WTC11 (cell line): Measurements from ENCODE around the gene NPW. TPM values are rescaled to one million over a fixed set of nuclear protein-coding genes. Genes with fewer than 3 reads are reported as not detected.

Experiments used
- AFF4 ChIP-seq: sonication (generic); formaldehyde crosslinking; IDR thresholded peaks from 2 replicates; pipeline ENCODE4 v1.8.1; 2023; ENCODE audit warnings: mild to moderate bottlenecking, missing genetic modification reagents, borderline replicate concordance
- ATF3 ChIP-seq: sonication (generic); formaldehyde crosslinking; conservative IDR thresholded peaks from 2 replicates; pipeline ENCODE4 v1.8.1; 2022; ENCODE audit warnings: mild to moderate bottlenecking, missing genetic modification reagents
- CREB1 ChIP-seq: sonication (generic); formaldehyde crosslinking; IDR thresholded peaks from 2 replicates; pipeline ENCODE4 v1.8.0; 2023; ENCODE audit warnings: mild to moderate bottlenecking, missing genetic modification reagents
- E2F1 ChIP-seq: sonication (generic); formaldehyde crosslinking; IDR thresholded peaks from 2 replicates; pipeline ENCODE4 v1.8.0; 2022; ENCODE audit warnings: mild to moderate bottlenecking, missing genetic modification reagents
- ELF4 ChIP-seq: sonication (generic); formaldehyde crosslinking; IDR thresholded peaks from 2 replicates; pipeline ENCODE4 v1.8.1; 2022; ENCODE audit warnings: low read depth, mild to moderate bottlenecking, moderate library complexity, missing genetic modification reagents
- EMX1 ChIP-seq: fragments of 250-450 bp; sonication (Bioruptor Pico); IDR thresholded peaks from 2 replicates; pipeline ENCODE4 v1.8.0; 2021; ENCODE audit warnings: mild to moderate bottlenecking
- FOXK1 ChIP-seq: sonication (generic); formaldehyde crosslinking; IDR thresholded peaks from 2 replicates; pipeline ENCODE4 v1.8.0; 2022; ENCODE audit warnings: mild to moderate bottlenecking, moderate library complexity, missing genetic modification reagents
- GABPB1 ChIP-seq: sonication (generic); formaldehyde crosslinking; IDR thresholded peaks from 2 replicates; pipeline ENCODE4 v1.8.1; 2023; ENCODE audit warnings: mild to moderate bottlenecking, missing genetic modification reagents
- GRHL2 ChIP-seq: fragments of 250-450 bp; sonication (Bioruptor Pico); IDR thresholded peaks from 2 replicates; pipeline ENCODE4 v1.8.0; 2022; ENCODE audit warnings: mild to moderate bottlenecking, moderate library complexity; ENCODE audit not compliant: insufficient replicate concordance, severe bottlenecking
- GTF2I ChIP-seq: fragments of 250-450 bp; sonication (Bioruptor Pico); conservative IDR thresholded peaks from 2 replicates; pipeline ENCODE4 v1.4.0; 2021; ENCODE audit warnings: mild to moderate bottlenecking
- HMGA2 ChIP-seq: fragments of 250-450 bp; sonication (Bioruptor Pico); IDR thresholded peaks from 2 replicates; pipeline ENCODE4 v1.4.0; 2021; ENCODE audit warnings: mild to moderate bottlenecking, moderate library complexity
- JUN ChIP-seq: sonication (generic); formaldehyde crosslinking; IDR thresholded peaks from 2 replicates; pipeline ENCODE4 v1.8.0; 2023; ENCODE audit warnings: mild to moderate bottlenecking, missing genetic modification reagents
- NFE2L1 ChIP-seq: sonication (generic); formaldehyde crosslinking; IDR thresholded peaks from 2 replicates; pipeline ENCODE4 v1.8.1; 2023; ENCODE audit warnings: missing genetic modification reagents
- PRRX2 ChIP-seq: fragments of 250-450 bp; sonication (Bioruptor Pico); IDR thresholded peaks from 2 replicates; pipeline ENCODE4 v1.8.0; 2021; ENCODE audit warnings: mild to moderate bottlenecking
- RORB ChIP-seq: fragments of 250-450 bp; sonication (Bioruptor Pico); IDR thresholded peaks from 2 replicates; pipeline ENCODE4 v1.9.0; 2021; ENCODE audit warnings: mild to moderate bottlenecking
- TEAD1 ChIP-seq: sonication (generic); formaldehyde crosslinking; IDR thresholded peaks from 2 replicates; pipeline ENCODE4 v1.8.0; 2022; ENCODE audit warnings: mild to moderate bottlenecking, missing genetic modification reagents
- ZBTB21 ChIP-seq: sonication (generic); formaldehyde crosslinking; IDR thresholded peaks from 2 replicates; pipeline ENCODE4 v1.8.1; 2023; ENCODE audit warnings: mild to moderate bottlenecking, missing genetic modification reagents, borderline replicate concordance
- ZMAT4 ChIP-seq: fragments of 250-450 bp; sonication (Bioruptor Pico); IDR thresholded peaks from 2 replicates; pipeline ENCODE4 v1.9.0; 2021; ENCODE audit warnings: mild to moderate bottlenecking
- ZNF121 ChIP-seq: sonication (generic); formaldehyde crosslinking; IDR thresholded peaks from 2 replicates; pipeline ENCODE4 v1.8.0; 2023; ENCODE audit warnings: missing genetic modification reagents
- ZNF219 ChIP-seq: sonication (generic); formaldehyde crosslinking; IDR thresholded peaks from 2 replicates; pipeline ENCODE4 v1.8.0; 2023; ENCODE audit warnings: missing genetic modification reagents, mild to moderate bottlenecking, borderline replicate concordance
- ZNF263 ChIP-seq: sonication (generic); formaldehyde crosslinking; IDR thresholded peaks from 2 replicates; pipeline ENCODE4 v1.8.1; 2022; ENCODE audit warnings: low read depth, mild to moderate bottlenecking, moderate library complexity, missing genetic modification reagents
- ZNF317 ChIP-seq: sonication (generic); formaldehyde crosslinking; IDR thresholded peaks from 2 replicates; pipeline ENCODE4 v1.8.1; 2023; ENCODE audit warnings: low read depth, mild to moderate bottlenecking, moderate library complexity, missing genetic modification reagents, borderline replicate concordance
- ZNF396 ChIP-seq: fragments of 250-450 bp; sonication (Bioruptor Pico); IDR thresholded peaks from 2 replicates; pipeline ENCODE4 v1.8.0; 2021; ENCODE audit warnings: mild to moderate bottlenecking, moderate library complexity, borderline replicate concordance
- total RNA-seq: library from RNA; stranded (reverse); gene quantifications from 3 replicates; pipeline ENCODE4 v1.2.3, GENCODE V29; 2021
- TF ChIP-seq, protein P1 (sequence below): sonication (generic); formaldehyde crosslinking; IDR thresholded peaks from 2 replicates; pipeline ENCODE4 v1.8.1; 2022; ENCODE audit warnings: low read depth, missing genetic modification reagents, borderline replicate concordance
- TF ChIP-seq, protein P2 (sequence below): fragments of 250-450 bp; sonication (Bioruptor Pico); IDR thresholded peaks from 2 replicates; pipeline ENCODE4 v2.1.2; 2022; ENCODE audit warnings: mild to moderate bottlenecking, moderate library complexity
- TF ChIP-seq, protein P3 (sequence below): sonication (generic); formaldehyde crosslinking; IDR thresholded peaks from 2 replicates; pipeline ENCODE4 v1.8.0; 2022; ENCODE audit warnings: mild to moderate bottlenecking, missing genetic modification reagents
- TF ChIP-seq, protein P4 (sequence below): sonication (generic); formaldehyde crosslinking; IDR thresholded peaks from 2 replicates; pipeline ENCODE4 v1.8.1; 2022; ENCODE audit warnings: missing genetic modification reagents, borderline replicate concordance

Gene NPW
- total RNA-seq, 1 experiment from 2014 or later, result 15.2 TPM

- TF ChIP-seq, protein P1, sequence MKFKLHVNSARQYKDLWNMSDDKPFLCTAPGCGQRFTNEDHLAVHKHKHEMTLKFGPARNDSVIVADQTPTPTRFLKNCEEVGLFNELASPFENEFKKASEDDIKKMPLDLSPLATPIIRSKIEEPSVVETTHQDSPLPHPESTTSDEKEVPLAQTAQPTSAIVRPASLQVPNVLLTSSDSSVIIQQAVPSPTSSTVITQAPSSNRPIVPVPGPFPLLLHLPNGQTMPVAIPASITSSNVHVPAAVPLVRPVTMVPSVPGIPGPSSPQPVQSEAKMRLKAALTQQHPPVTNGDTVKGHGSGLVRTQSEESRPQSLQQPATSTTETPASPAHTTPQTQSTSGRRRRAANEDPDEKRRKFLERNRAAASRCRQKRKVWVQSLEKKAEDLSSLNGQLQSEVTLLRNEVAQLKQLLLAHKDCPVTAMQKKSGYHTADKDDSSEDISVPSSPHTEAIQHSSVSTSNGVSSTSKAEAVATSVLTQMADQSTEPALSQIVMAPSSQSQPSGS (CRISPR knock-in tag), result no peak
- TF ChIP-seq CREB1 (CRISPR knock-in tag) (no peak), ZNF121 (CRISPR knock-in tag) (0 out of 2 replicates have a peak, but pooled peaks have one; percentile 8), GRHL2 (no peak), JUN (CRISPR knock-in tag) (no peak), ZMAT4 (CRISPR knock-in tag) (no peak), RORB (CRISPR knock-in tag) (no peak), GTF2I (CRISPR knock-in tag) (no peak), AFF4 (CRISPR knock-in tag) (no peak), EMX1 (CRISPR knock-in tag) (no peak; the same call in 1 of the 2 replicates), ATF3 (no peak), PRRX2 (no peak), ZNF263 (CRISPR knock-in tag) (no peak), NFE2L1 (CRISPR knock-in tag) (peak; percentile 80; the same call in 1 of the 2 replicates), ZNF396 (CRISPR knock-in tag) (no peak), FOXK1 (CRISPR knock-in tag) (peak; percentile 68; the same call in 1 of the 2 replicates), TEAD1 (CRISPR knock-in tag) (peak; percentile 67), ZBTB21 (CRISPR knock-in tag) (peak; percentile 39; the same call in 1 of the 2 replicates), ELF4 (CRISPR knock-in tag) (no peak), HMGA2 (no peak), E2F1 (no peak), GABPB1 (CRISPR knock-in tag) (no peak), ZNF317 (0 out of 2 replicates have a peak, but pooled peaks have one; percentile 16), ZNF219 (no peak)
- TF ChIP-seq, protein P2, sequence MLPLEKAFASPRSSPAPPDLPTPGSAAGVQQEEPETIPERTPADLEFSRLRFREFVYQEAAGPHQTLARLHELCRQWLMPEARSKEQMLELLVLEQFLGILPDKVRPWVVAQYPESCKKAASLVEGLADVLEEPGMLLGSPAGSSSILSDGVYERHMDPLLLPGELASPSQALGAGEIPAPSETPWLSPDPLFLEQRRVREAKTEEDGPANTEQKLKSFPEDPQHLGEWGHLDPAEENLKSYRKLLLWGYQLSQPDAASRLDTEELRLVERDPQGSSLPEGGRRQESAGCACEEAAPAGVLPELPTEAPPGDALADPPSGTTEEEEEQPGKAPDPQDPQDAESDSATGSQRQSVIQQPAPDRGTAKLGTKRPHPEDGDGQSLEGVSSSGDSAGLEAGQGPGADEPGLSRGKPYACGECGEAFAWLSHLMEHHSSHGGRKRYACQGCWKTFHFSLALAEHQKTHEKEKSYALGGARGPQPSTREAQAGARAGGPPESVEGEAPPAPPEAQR (CRISPR knock-in tag), result no peak
- TF ChIP-seq, protein P3, sequence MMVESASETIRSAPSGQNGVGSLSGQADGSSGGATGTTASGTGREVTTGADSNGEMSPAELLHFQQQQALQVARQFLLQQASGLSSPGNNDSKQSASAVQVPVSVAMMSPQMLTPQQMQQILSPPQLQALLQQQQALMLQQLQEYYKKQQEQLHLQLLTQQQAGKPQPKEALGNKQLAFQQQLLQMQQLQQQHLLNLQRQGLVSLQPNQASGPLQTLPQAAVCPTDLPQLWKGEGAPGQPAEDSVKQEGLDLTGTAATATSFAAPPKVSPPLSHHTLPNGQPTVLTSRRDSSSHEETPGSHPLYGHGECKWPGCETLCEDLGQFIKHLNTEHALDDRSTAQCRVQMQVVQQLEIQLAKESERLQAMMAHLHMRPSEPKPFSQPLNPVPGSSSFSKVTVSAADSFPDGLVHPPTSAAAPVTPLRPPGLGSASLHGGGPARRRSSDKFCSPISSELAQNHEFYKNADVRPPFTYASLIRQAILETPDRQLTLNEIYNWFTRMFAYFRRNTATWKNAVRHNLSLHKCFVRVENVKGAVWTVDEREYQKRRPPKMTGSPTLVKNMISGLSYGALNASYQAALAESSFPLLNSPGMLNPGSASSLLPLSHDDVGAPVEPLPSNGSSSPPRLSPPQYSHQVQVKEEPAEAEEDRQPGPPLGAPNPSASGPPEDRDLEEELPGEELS (CRISPR knock-in tag), result peak; percentile 72; the same call in 1 of the 2 replicates
- TF ChIP-seq, protein P4, sequence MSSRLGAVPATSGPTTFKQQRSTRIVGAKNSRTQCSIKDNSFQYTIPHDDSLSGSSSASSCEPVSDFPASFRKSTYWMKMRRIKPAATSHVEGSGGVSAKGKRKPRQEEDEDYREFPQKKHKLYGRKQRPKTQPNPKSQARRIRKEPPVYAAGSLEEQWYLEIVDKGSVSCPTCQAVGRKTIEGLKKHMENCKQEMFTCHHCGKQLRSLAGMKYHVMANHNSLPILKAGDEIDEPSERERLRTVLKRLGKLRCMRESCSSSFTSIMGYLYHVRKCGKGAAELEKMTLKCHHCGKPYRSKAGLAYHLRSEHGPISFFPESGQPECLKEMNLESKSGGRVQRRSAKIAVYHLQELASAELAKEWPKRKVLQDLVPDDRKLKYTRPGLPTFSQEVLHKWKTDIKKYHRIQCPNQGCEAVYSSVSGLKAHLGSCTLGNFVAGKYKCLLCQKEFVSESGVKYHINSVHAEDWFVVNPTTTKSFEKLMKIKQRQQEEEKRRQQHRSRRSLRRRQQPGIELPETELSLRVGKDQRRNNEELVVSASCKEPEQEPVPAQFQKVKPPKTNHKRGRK (CRISPR knock-in tag), result no peak
These were observed 40.1 kb upstream of the NPW start (continued) for GRCh38 chr16:1979271-1980029.
